ENCODE results near the gene MCM7. TPM values are rescaled to one million over a fixed set of nuclear protein-coding genes. Genes with fewer than 3 reads are reported as not detected.

Gene MCM7
- total RNA-seq, 1 experiment from 2014 or later: 387 TPM

- H3K4me3 ChIP-seq (replicated peaks in 1 of 2; ENCODE audit: low read depth in 1 of 2, low read length in 2 of 2): peak overlapping the region; percentile 90 to 94
- RAD21 ChIA-PET (ENCODE audit: low non-redundant PET in 1 of 2, low total read pairs in 2 of 2, uncharacterized antibody in 2 of 2, unreplicated experiment in 2 of 2): no interaction called here
- H3K27ac ChIP-seq (ENCODE audit: low read depth, low read length): peak overlapping the region; percentile 88
- CTCF ChIA-PET: interaction anchor here (0.9 to 2.8 kb wide), 2 partner anchors 27 to 241 kb away, joined by 3 to 11 read pairs; no protein-coding TSS in a partner anchor
- H3K4me2 ChIP-seq (ENCODE audit: low read length): peak overlapping the region; percentile 98
- peaks cover 7% of the 10 kb centered on the region; the same call in 1 of the 2 replicates for H4K20me1 ChIP-seq (ENCODE audit: insufficient read depth)
- H3K36me3 ChIP-seq (ENCODE audit: control insufficient read depth in 1 of 2, insufficient read depth in 2 of 2, low read length in 2 of 2): peaks cover 20 to 34% of the 10 kb centered on the region in 2 experiments
- no peaks in the 10 kb centered on the region for H3K9me3 ChIP-seq (ENCODE audit: control insufficient read depth in 1 of 2, insufficient read depth in 1 of 2, low read depth in 1 of 2, low read length in 2 of 2)
- POLR2A ChIA-PET: interaction anchor here (0.7 to 2.9 kb wide), 6 partner anchors 10 to 113 kb away, joined by 3 to 11 read pairs (median 4); partner anchors contain the start of genes COPS6 and LAMTOR4
- DNase-seq (ENCODE audit: low read depth, low spot score) (no peak), ATAC-seq (no peak)
- no TSS peak for BruUV-seq (replicated peaks)
- H3K9ac ChIP-seq (ENCODE audit: low read length): peak overlapping the region; percentile 100
- intact Hi-C loops (cut with micrococcal nuclease): no loop called here
- H2AFZ ChIP-seq (ENCODE audit: low read depth, low read length, poor library complexity, severe bottlenecking): no peak overlapping the region
- H3K4me1 ChIP-seq (ENCODE audit: control insufficient read depth in 1 of 2, insufficient read depth in 2 of 2, low read length in 2 of 2): peaks cover 6 to 24% of the 10 kb centered on the region in 2 experiments; a peak in 3 of 4 replicates
- no peaks in the 10 kb centered on the region for H3K9me2 ChIP-seq (ENCODE audit: insufficient read depth)
- H3K27me3 ChIP-seq (ENCODE audit: insufficient read depth, low read length): no peaks in the 10 kb centered on the region
- peaks cover 36% of the 10 kb centered on the region for H3K79me2 ChIP-seq (ENCODE audit: insufficient read depth, low read length)
- TF ChIP-seq RAD21 (IDR thresholded peaks at IDR 0.05; ENCODE audit: low read depth): no peak
- no peak for TF ChIP-seq SP1 (IDR thresholded peaks at IDR 0.05; ENCODE audit: low read depth)
- no peak for TF ChIP-seq ELF1 (IDR thresholded peaks at IDR 0.05; ENCODE audit: borderline replicate concordance, low read depth)
- TF ChIP-seq POLR2AphosphoS5 (IDR thresholded peaks at IDR 0.05; ENCODE audit: low read depth, low read length): no peak
- TF ChIP-seq POLR2A (IDR thresholded peaks at IDR 0.05; ENCODE audit: borderline replicate concordance, extremely low read depth, insufficient read depth, insufficient read length): no peak
- no peak for TF ChIP-seq YY1 (IDR thresholded peaks at IDR 0.05; ENCODE audit: extremely low read depth, insufficient replicate concordance, low read depth, low read length)
- no peak for TF ChIP-seq SIN3A (IDR thresholded peaks at IDR 0.05; ENCODE audit: low read depth)
- TF ChIP-seq ZBTB33 (IDR thresholded peaks at IDR 0.05; ENCODE audit: extremely low read depth, insufficient replicate concordance, low read length): no peak
- TF ChIP-seq ZNF274 (IDR thresholded peaks at IDR 0.05; ENCODE audit: low read depth, low read length): no peak
- TF ChIP-seq EZH2phosphoT487 (IDR thresholded peaks at IDR 0.05; ENCODE audit: borderline replicate concordance): no peak
- no peak for TF ChIP-seq REST (IDR thresholded peaks at IDR 0.05; ENCODE audit: low read depth)
- no peak for TF ChIP-seq FOSL1 (IDR thresholded peaks at IDR 0.05; ENCODE audit: low read depth)
- TF ChIP-seq TCF7L2 (IDR thresholded peaks at IDR 0.05; ENCODE audit: borderline replicate concordance, extremely low read depth, insufficient read depth, insufficient read length): no peak
- no peak for TF ChIP-seq SRF (IDR thresholded peaks at IDR 0.05; ENCODE audit: low read depth)
- no peak for TF ChIP-seq CEBPB (IDR thresholded peaks at IDR 0.05; ENCODE audit: low read depth)
- no peak for TF ChIP-seq CBX3 (IDR thresholded peaks at IDR 0.05; ENCODE audit: low read depth)
- TF ChIP-seq ATF3 (IDR thresholded peaks at IDR 0.05): no peak
- no peak for TF ChIP-seq EGR1 (IDR thresholded peaks at IDR 0.05; ENCODE audit: low read depth)
These were observed 2.0 kb upstream of the MCM7 start for GRCh38 chr7:100102950-100103840.

Data from HCT116 (cell line).